Astrocyte (in vitro differentiated cells and primary cell): ENCODE measurements around the gene HS2ST1. TPM values are rescaled to one million over a fixed set of nuclear protein-coding genes. Genes with fewer than 3 reads are reported as not detected.

Source experiments
- DNase-seq: peaks from one replicate; pipeline ENCODE4 v3.0.0-alpha.2; 2010; ENCODE audit warnings: low read depth
- FAIRE-seq: peaks from 2 replicates; lab custom pipeline; 2011; peaks lifted over from hg19 to GRCh38; lab: Jason Lieb, UNC
- H2AFZ ChIP-seq: 2 replicates; pipeline ENCODE4 v1.6.0; 2012; ENCODE audit warnings: low read depth, low read length, inconsistent platforms
- H3K27ac ChIP-seq: 2 replicates; pipeline ENCODE4 v1.5.1; 2011; ENCODE audit warnings: low read depth, low read length, inconsistent platforms
- H3K27me3 ChIP-seq: 2 replicates; pipeline ENCODE4 v1.6.0; 2011; ENCODE audit warnings: low read length, inconsistent platforms; ENCODE audit not compliant: insufficient read depth
- H3K36me3 ChIP-seq: 2 replicates; pipeline ENCODE4 v1.5.1; 2011; ENCODE audit warnings: low read length, inconsistent platforms; ENCODE audit not compliant: insufficient read depth
- H3K4me1 ChIP-seq: 2 replicates; pipeline ENCODE4 v1.5.1; 2011; ENCODE audit warnings: low read length, inconsistent platforms; ENCODE audit not compliant: insufficient read depth
- H3K4me2 ChIP-seq: 2 replicates; pipeline ENCODE4 v1.6.0; 2012; ENCODE audit warnings: low read length, inconsistent platforms
- H3K4me3 ChIP-seq: 2 replicates; pipeline ENCODE4 v1.5.1; 2011; ENCODE audit warnings: low read depth, mild to moderate bottlenecking, low read length, inconsistent platforms; ENCODE audit not compliant: insufficient read depth
- H3K79me2 ChIP-seq: 2 replicates; pipeline ENCODE4 v1.6.0; 2012; ENCODE audit warnings: mild to moderate bottlenecking, low read length, inconsistent platforms; ENCODE audit not compliant: insufficient read depth
- H3K9ac ChIP-seq: 2 replicates; pipeline ENCODE4 v1.6.0; 2012; ENCODE audit warnings: mild to moderate bottlenecking, low read length, inconsistent platforms
- H3K9me3 ChIP-seq: 2 replicates; pipeline ENCODE4 v1.5.1; 2012; ENCODE audit warnings: low read depth, mild to moderate bottlenecking, low read length, inconsistent platforms; ENCODE audit not compliant: insufficient read depth
- H4K20me1 ChIP-seq: 2 replicates; pipeline ENCODE4 v1.6.0; 2012; ENCODE audit warnings: low read length, inconsistent platforms; ENCODE audit not compliant: insufficient read depth
- H3K27ac Mint-ChIP-seq: one replicate; pipeline ENCODE4 v1.8.0; 2021; ENCODE audit warnings: mild to moderate bottlenecking, mixed read lengths; ENCODE audit not compliant: unreplicated experiment
- H3K27me3 Mint-ChIP-seq: one replicate; pipeline ENCODE4 v1.8.0; 2021; ENCODE audit warnings: low read depth, mixed read lengths; ENCODE audit not compliant: unreplicated experiment
- H3K36me3 Mint-ChIP-seq: one replicate; pipeline ENCODE4 v1.8.0; 2021; ENCODE audit warnings: low read depth, mixed read lengths; ENCODE audit not compliant: unreplicated experiment
- H3K4me1 Mint-ChIP-seq: one replicate; pipeline ENCODE4 v1.8.0; 2021; ENCODE audit warnings: low read depth, mixed read lengths; ENCODE audit not compliant: unreplicated experiment
- H3K4me3 Mint-ChIP-seq: one replicate; pipeline ENCODE4 v1.8.0; 2021; ENCODE audit warnings: mild to moderate bottlenecking, moderate library complexity, mixed read lengths; ENCODE audit not compliant: unreplicated experiment
- H3K9me3 Mint-ChIP-seq: one replicate; pipeline ENCODE4 v1.8.0; 2021; ENCODE audit warnings: mild to moderate bottlenecking, mixed read lengths; ENCODE audit not compliant: unreplicated experiment
- EZH2 ChIP-seq: IDR thresholded peaks from 2 replicates; pipeline ENCODE4 v1.6.1; 2012; ENCODE audit warnings: mild to moderate bottlenecking, low read length, inconsistent platforms; ENCODE audit not compliant: insufficient read depth
- total RNA-seq: library from RNA; stranded (reverse); gene quantifications from 2 replicates; pipeline ENCODE4 v1.2.1, GENCODE V29; 2021
- TF ChIP-seq, protein P1 (sequence below): IDR thresholded peaks from 2 replicates; pipeline ENCODE4 v1.5.1; 2011; ENCODE audit warnings: low read depth, mild to moderate bottlenecking, inconsistent platforms, low read length, moderate library complexity; ENCODE audit not compliant: insufficient read depth

Gene HS2ST1
- total RNA-seq, 1 donor from 2014 or later: 34.7 TPM

DNA sequence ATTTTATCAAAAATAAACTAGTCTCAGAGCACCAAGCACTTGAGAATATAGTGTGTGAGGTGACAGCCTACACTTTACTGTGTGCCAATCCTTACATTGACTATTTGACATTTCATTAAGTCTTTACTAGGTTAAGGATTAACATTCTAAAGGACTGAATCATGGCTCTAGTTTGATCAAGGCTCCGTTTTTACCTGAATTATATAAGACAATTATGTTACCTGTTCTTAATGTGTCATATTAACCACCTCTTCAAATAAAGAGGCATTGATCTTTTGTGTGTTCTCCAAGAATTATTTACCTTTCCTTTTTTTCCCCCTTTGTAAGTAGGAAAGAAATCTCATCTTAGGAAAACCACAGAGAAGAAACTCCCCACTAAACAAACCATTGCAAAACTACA lies 189.7 kb downstream of the HS2ST1 start:
- Mint-ChIP-seq H3K36me3 (peaks cover 4% of the 10 kb centered on the region), H3K4me3 (no peak overlapping the region)

DNA sequence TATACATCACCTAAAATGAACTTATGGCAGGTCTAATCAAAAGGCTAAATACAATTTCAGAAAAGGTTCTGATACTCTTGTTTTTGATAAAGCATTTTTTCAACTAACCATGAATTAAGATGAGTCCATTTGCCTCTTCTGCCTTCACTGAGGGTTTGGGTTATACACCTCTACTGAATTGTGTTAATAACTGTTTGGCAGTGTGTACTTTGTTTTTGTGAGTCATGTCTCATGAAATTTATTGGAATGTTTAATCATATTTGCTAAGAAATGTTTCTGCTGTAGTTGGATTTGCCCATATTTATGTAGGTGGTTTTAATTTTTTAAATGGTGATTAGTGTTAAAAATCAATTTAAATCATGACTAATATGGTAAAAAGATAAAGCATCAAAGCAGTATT lies 190.5 kb downstream of the HS2ST1 start:
- Histone ChIP-seq H3K27me3 (no peaks in the 10 kb centered on the region), H4K20me1 (no peaks in the 10 kb centered on the region), H3K4me1 (peaks cover 4% of the 10 kb centered on the region), H3K36me3 (no peaks in the 10 kb centered on the region), H2AFZ (no peak overlapping the region), H3K4me3 (no peak overlapping the region), H3K9ac (no peak overlapping the region), H3K27ac (no peak overlapping the region), H3K4me2 (no peak overlapping the region), H3K9me3 (no peaks in the 10 kb centered on the region), H3K79me2 (no peaks in the 10 kb centered on the region)
- FAIRE-seq: no peak
- no peak for DNase-seq
- no peaks in the 10 kb centered on the region for H3K9me3 Mint-ChIP-seq
- no peak overlapping the region for H3K4me3 Mint-ChIP-seq
- no peak overlapping the region for H3K27ac Mint-ChIP-seq
- no peaks in the 10 kb centered on the region for H3K36me3 Mint-ChIP-seq
- TF ChIP-seq EZH2: no peak
- TF ChIP-seq, protein P1, sequence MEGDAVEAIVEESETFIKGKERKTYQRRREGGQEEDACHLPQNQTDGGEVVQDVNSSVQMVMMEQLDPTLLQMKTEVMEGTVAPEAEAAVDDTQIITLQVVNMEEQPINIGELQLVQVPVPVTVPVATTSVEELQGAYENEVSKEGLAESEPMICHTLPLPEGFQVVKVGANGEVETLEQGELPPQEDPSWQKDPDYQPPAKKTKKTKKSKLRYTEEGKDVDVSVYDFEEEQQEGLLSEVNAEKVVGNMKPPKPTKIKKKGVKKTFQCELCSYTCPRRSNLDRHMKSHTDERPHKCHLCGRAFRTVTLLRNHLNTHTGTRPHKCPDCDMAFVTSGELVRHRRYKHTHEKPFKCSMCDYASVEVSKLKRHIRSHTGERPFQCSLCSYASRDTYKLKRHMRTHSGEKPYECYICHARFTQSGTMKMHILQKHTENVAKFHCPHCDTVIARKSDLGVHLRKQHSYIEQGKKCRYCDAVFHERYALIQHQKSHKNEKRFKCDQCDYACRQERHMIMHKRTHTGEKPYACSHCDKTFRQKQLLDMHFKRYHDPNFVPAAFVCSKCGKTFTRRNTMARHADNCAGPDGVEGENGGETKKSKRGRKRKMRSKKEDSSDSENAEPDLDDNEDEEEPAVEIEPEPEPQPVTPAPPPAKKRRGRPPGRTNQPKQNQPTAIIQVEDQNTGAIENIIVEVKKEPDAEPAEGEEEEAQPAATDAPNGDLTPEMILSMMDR: no peak
- no peaks in the 10 kb centered on the region for H3K27me3 Mint-ChIP-seq
- peaks cover 2% of the 10 kb centered on the region for H3K4me1 Mint-ChIP-seq

More for the DNA sequence above, 189.7 kb downstream of the HS2ST1 start:
- no peak overlapping the region for H3K27ac Mint-ChIP-seq
- peaks cover 2% of the 10 kb centered on the region for H3K4me1 Mint-ChIP-seq
- DNase-seq: no peak
- Histone ChIP-seq H3K36me3 (no peaks in the 10 kb centered on the region), H3K27ac (no peak overlapping the region), H4K20me1 (no peaks in the 10 kb centered on the region), H3K9ac (no peak overlapping the region), H3K4me2 (no peak overlapping the region), H3K4me1 (peaks cover 3% of the 10 kb centered on the region), H3K79me2 (no peaks in the 10 kb centered on the region), H3K9me3 (no peaks in the 10 kb centered on the region), H3K27me3 (no peaks in the 10 kb centered on the region), H2AFZ (no peak overlapping the region), H3K4me3 (no peak overlapping the region)
- H3K9me3 Mint-ChIP-seq: no peaks in the 10 kb centered on the region
- H3K27me3 Mint-ChIP-seq: no peaks in the 10 kb centered on the region
- no peak for TF ChIP-seq EZH2
- TF ChIP-seq, protein P1: no peak
- FAIRE-seq: no peak

DNA sequence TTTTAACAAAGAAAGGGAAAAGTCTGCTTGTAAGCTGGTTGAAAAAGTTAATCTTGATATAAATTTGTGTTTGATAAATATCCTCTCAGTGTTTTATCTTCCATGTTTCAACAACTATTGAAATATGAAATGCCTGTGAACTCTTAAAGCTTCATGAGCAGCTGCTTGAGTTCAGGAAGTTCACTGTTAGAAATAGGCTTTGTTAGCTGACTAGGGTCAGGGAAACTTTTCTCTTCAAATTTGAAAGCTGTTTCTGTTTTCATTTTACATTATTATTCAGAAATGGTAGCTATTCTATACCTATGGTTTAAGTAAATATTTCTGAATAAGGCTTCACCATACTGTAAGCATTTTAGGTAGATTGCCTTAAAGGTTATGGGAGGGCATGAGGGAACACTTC lies 191.7 kb downstream of the HS2ST1 start:
- Histone ChIP-seq H3K79me2 (no peaks in the 10 kb centered on the region), H3K4me1 (peaks cover 4% of the 10 kb centered on the region), H3K9ac (no peak overlapping the region), H3K27me3 (no peaks in the 10 kb centered on the region), H3K27ac (no peak overlapping the region), H4K20me1 (no peaks in the 10 kb centered on the region), H3K9me3 (no peaks in the 10 kb centered on the region), H3K4me3 (no peak overlapping the region), H3K36me3 (no peaks in the 10 kb centered on the region), H2AFZ (no peak overlapping the region), H3K4me2 (no peak overlapping the region)
- FAIRE-seq (no peak), DNase-seq (no peak)
- Mint-ChIP-seq H3K4me1 (peaks cover 2% of the 10 kb centered on the region), H3K36me3 (peaks cover 4% of the 10 kb centered on the region), H3K27me3 (no peaks in the 10 kb centered on the region), H3K27ac (no peak overlapping the region), H3K4me3 (no peak overlapping the region), H3K9me3 (no peaks in the 10 kb centered on the region)
- no peak for TF ChIP-seq EZH2
- TF ChIP-seq, protein P1: no peak
